GM19238 (cell line): ENCODE data around the gene CTXN1.

ENCODE experiments used
- DNase-seq: peaks from one replicate; pipeline ENCODE4 v3.0.0; 2011; ENCODE audit warnings: low spot score; ENCODE audit not compliant: insufficient read length

Gene CTXN1

DNA sequence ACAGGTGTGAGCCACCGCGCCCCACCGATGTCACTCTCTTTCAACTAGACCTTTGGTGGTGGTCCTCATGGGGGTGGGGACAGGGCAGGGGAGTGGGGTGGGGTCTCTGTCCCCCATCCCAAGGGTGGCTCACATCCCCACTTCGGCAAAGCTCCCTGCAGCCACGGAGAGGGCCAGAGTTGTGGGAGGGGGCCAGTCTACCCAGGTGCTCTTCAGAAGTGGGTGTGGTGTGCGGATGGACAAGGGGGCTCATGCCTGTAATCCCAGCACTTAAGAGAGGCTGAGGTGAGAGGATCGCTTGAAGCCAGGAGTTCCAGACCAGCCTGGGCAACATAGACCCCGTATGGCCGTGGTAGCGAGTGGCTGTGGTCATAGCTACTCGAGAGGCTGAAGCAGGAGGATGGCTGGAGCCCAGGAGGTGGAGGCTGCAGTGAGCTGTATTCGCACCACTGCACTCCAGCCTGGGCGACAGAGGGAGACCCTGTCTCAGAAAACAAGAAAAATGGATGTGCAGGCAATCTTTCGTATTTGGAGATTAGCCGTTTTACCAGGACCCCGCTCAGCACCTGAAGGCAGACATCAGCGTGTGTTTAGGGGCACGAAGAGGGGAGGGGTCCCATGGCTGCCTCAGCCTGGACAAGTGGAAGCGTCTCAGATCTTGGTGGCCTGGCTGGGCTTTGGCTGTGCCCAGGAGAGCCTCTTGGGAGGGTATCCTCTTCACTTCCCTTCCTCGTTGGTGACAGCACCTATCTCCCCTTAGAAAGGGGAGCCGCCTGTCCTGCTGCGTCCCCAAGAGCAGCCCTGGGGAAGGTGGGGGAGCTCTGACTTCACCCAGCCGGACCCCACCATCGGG is 10.5 kb downstream of the CTXN1 start:
- no peak for DNase-seq

GRCh38 chr19:7914598-7915045 is 11.3 kb downstream of the CTXN1 start, which contains the start of gene TGFBR3L:
Gene TGFBR3L (plus strand): TSS chr19:7914830.
- no peak for DNase-seq

DNA sequence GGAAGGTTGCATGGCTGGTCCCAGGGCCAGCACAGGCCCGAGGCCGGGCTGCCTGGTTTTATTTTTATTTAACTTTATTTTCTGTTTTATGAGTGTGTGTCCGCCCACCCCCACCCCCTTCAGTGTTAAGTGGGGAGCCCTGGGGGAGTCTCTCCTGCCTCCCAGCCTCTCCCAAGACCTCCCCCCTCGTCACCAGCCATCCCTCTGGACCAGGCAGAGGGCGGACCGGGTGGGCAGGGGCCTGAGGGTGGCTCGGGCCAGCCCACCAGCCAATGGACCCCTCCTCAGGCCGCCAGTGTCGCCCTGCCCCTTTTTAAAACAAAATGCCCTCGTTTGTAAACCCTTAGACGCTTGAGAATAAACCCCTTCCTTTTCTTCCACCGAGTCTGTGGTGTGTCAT is 11.8 kb downstream of the CTXN1 start:
- no peak for DNase-seq

- DNase-seq, result no peak
Measured at GRCh38 chr19:7913652-7914051, 12.3 kb downstream of the CTXN1 start.

- DNase-seq, result no peak
Measured at GRCh38 chr19:7912697-7913564, 13.0 kb downstream of the CTXN1 start.

DNA sequence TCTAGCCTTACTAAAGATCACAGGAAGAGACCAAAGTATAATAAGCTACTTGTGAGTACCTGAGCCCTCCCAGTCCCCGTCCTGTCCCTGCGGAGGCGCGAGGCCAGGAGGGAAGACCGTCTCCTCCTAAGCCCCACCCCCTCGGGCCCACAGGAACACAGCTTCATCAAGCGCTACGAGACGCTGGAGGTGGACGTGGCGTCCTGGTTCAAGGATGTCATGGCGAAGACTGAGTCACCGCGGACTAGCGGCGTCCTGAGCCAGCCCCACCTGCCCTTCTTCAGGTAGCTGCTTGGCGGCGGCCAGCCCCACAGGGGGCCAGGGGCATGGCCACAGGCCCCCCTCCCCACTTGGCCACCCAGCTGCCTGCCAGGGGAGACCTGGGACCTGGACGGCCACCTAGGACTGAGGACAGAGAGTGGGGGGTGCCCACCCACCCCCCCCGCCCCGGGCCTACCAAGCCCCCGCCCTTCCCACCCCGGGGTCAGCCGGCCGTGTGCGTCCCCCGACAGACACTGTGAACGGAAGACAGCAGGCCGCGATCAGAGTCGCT is 13.7 kb downstream of the CTXN1 start:
- DNase-seq, result no peak

- DNase-seq, result no peak
Measured at GRCh38 chr19:7911508-7912143, 14.3 kb downstream of the CTXN1 start.

GRCh38 chr19:7910321-7911161 is 15.4 kb downstream of the CTXN1 start:
- no peak for DNase-seq

- no peak for DNase-seq
Measured at GRCh38 chr19:7909471-7910067, 16.4 kb downstream of the CTXN1 start.

GRCh38 chr19:7908742-7909461 is 17.0 kb downstream of the CTXN1 start:
- no peak for DNase-seq

- no peak for DNase-seq
Measured at GRCh38 chr19:7908078-7908699, 17.7 kb downstream of the CTXN1 start.

GRCh38 chr19:7907544-7907943 is 18.4 kb downstream of the CTXN1 start:
- DNase-seq, result no peak

GRCh38 chr19:7907122-7907521 is 18.8 kb downstream of the CTXN1 start:
- no peak for DNase-seq

GRCh38 chr19:7905859-7906258 is 20.1 kb downstream of the CTXN1 start:
- no peak for DNase-seq

DNA sequence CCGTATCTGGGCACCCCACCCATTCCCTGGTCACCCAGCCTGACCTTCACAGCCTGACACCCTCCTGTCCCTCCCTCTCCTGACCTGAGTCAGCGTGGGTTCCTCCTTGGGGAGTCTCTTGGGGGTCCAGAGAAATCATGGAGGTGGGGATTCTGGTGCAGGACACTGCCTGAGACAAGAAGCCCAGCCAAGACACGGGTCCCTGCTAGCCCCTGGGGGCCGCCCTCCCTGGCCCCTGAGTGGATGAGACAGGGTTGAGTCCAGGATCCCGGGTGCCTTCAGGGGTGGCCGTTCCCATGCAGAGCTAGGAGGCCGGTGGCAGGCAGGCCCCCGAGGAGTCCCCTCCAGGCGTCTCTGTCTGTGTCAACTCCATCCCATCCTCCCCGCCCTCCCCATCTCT is 20.7 kb downstream of the CTXN1 start:
- DNase-seq, result no peak

DNA sequence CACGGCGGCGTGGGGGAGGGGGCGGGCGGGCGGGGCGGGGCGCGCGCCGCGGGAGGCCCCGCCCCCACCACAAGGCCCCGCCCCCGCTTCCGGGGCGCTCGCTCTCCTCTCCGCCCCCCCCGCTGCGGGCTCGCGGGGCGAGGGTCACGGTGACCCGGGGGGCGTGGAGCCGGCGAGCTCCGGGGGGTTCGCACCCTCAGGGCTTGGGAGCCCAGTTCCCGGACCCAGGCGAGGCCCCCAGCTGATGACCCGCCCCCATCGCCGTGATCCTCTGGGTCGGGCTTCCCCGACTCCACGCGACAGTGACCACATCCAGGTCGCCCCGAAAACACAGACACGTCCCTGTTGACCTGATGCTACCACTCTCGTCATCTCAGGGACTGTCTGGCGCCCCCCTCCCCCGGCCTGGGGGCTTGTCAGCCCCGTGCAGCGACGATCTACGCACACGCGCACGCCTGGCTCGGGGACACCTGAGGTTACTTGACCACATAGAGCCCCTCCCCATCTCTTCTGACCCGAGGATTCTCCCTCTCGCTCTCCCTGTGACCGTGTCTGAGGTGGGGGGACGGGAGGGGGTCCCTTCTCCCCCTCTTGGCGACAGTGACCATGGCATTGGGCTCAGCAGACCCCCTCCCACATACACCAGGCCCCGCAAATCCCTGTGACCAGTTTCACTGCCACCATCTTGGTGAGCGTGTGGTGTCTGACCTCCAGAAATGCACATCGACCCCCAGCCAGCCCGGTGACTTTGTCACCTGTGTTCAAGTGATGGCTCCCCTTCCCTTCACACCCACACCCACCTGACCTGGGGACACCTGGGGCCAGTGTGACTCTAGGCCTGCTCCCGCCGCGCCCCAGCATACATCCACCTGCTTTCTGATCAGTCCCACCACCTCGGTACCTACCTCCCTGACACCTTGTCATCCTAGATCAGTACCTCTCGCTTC is 21.6 kb downstream of the CTXN1 start:
- DNase-seq, result peak; percentile 78

- DNase-seq, result peak; percentile 99
Measured at GRCh38 chr19:7903244-7904073, 22.5 kb downstream of the CTXN1 start, which contains the start of gene MAP2K7. Gene MAP2K7 (plus strand): TSS chr19:7903877. CDS start chr19:7903945, 68 bp downstream.
